Chondrocyte (in vitro differentiated cells): ENCODE measurements around the gene MOGAT1. TPM values are rescaled to one million over a fixed set of nuclear protein-coding genes. Genes with fewer than 3 reads are reported as not detected.

Source experiments
- DNase-seq: peaks from one replicate; pipeline ENCODE4 v3.0.0; 2021; ENCODE audit warnings: mixed read lengths, low spot score
- H3K27ac Mint-ChIP-seq: one replicate; pipeline ENCODE4 v1.8.0; 2021; ENCODE audit warnings: mild to moderate bottlenecking, moderate library complexity, mixed read lengths; ENCODE audit not compliant: unreplicated experiment
- H3K27me3 Mint-ChIP-seq: 2 replicates; pipeline ENCODE4 v1.8.0; 2021; ENCODE audit warnings: low read depth, mixed read lengths
- H3K36me3 Mint-ChIP-seq: 2 replicates; pipeline ENCODE4 v1.8.0; 2021; ENCODE audit warnings: low read depth, mixed read lengths
- H3K4me1 Mint-ChIP-seq: 2 replicates; pipeline ENCODE4 v1.8.0; 2021; ENCODE audit warnings: low read depth, mild to moderate bottlenecking, mixed read lengths
- H3K4me3 Mint-ChIP-seq: one replicate; pipeline ENCODE4 v1.8.0; 2021; ENCODE audit warnings: mild to moderate bottlenecking, moderate library complexity, mixed read lengths; ENCODE audit not compliant: unreplicated experiment
- H3K9me3 Mint-ChIP-seq: 2 replicates; pipeline ENCODE4 v1.8.0; 2021; ENCODE audit warnings: low read depth, mixed read lengths
- CTCF ChIP-seq: fragments of 200-600 bp; sonication (generic); IDR thresholded peaks from 2 replicates; pipeline ENCODE4 v1.5.0; 2021; ENCODE audit warnings: antibody characterized with exemption, mild to moderate bottlenecking, moderate library complexity
- total RNA-seq: library from RNA; stranded (reverse); gene quantifications from 3 replicates; pipeline ENCODE4 v1.2.1, GENCODE V29; 2021

Gene MOGAT1
- total RNA-seq, 1 donor from 2014 or later = not detected

- Mint-ChIP-seq H3K27ac (peak overlapping the region; percentile 77), H3K4me1 (peaks cover 10% of the 10 kb centered on the region), H3K4me3 (no peak overlapping the region), H3K36me3 (peaks cover 32% of the 10 kb centered on the region), H3K9me3 (no peaks in the 10 kb centered on the region), H3K27me3 (no peaks in the 10 kb centered on the region)
- no peak for DNase-seq
- TF ChIP-seq CTCF = no peak
Observed at GRCh38 chr2:222627764-222628163, 43.7 kb upstream of the MOGAT1 start.

GRCh38 chr2:222635295-222635694 lies 36.2 kb upstream of the MOGAT1 start:
- no peak for DNase-seq
- H3K27me3 Mint-ChIP-seq = no peaks in the 10 kb centered on the region
- no peak overlapping the region for H3K27ac Mint-ChIP-seq
- TF ChIP-seq CTCF = no peak
- H3K4me3 Mint-ChIP-seq = no peak overlapping the region
- peaks cover 4% of the 10 kb centered on the region for H3K9me3 Mint-ChIP-seq
- H3K36me3 Mint-ChIP-seq = peaks cover 39% of the 10 kb centered on the region
- no peaks in the 10 kb centered on the region for H3K4me1 Mint-ChIP-seq

GRCh38 chr2:222637067-222637466 lies 34.4 kb upstream of the MOGAT1 start:
- H3K36me3 Mint-ChIP-seq = peaks cover 36% of the 10 kb centered on the region

GRCh38 chr2:222641336-222641735 lies 30.1 kb upstream of the MOGAT1 start:
- DNase-seq = no peak
- Mint-ChIP-seq H3K27ac (no peak overlapping the region), H3K4me3 (no peak overlapping the region), H3K27me3 (no peaks in the 10 kb centered on the region), H3K36me3 (peaks cover 28% of the 10 kb centered on the region), H3K4me1 (no peaks in the 10 kb centered on the region), H3K9me3 (peaks cover 4% of the 10 kb centered on the region)
- no peak for TF ChIP-seq CTCF

More at GRCh38 chr2:222637067-222637466, 34.4 kb upstream of the MOGAT1 start:
- no peak for DNase-seq
- Mint-ChIP-seq H3K9me3 (peaks cover 4% of the 10 kb centered on the region), H3K27me3 (no peaks in the 10 kb centered on the region), H3K4me3 (no peak overlapping the region), H3K4me1 (no peaks in the 10 kb centered on the region), H3K27ac (no peak overlapping the region)
- no peak for TF ChIP-seq CTCF

DNA sequence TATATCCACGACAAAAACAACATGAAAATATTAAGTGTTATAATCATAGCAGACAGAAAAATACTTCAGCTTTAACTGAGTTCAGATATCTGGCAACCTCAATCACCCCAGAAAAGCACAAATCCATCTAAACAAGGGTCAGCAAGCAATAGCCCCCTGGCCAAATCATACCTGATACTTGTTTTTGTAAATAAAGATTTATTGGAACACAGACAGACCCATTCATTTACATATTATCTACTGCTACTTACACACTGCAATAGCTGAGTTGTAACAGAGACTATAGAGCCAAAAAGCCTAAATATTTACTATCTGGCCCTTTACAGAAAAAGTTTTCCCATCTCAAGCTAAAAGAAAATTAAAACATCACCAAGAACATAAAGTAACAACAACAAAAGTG lies 28.3 kb upstream of the MOGAT1 start:
- peaks cover 20% of the 10 kb centered on the region for H3K36me3 Mint-ChIP-seq
- DNase-seq = no peak
- H3K27me3 Mint-ChIP-seq = no peaks in the 10 kb centered on the region
- no peaks in the 10 kb centered on the region for H3K4me1 Mint-ChIP-seq
- TF ChIP-seq CTCF = no peak
- H3K27ac Mint-ChIP-seq = no peak overlapping the region
- H3K9me3 Mint-ChIP-seq = no peaks in the 10 kb centered on the region
- no peak overlapping the region for H3K4me3 Mint-ChIP-seq
